Measurements from ENCODE around the gene TBC1D21.

DNA sequence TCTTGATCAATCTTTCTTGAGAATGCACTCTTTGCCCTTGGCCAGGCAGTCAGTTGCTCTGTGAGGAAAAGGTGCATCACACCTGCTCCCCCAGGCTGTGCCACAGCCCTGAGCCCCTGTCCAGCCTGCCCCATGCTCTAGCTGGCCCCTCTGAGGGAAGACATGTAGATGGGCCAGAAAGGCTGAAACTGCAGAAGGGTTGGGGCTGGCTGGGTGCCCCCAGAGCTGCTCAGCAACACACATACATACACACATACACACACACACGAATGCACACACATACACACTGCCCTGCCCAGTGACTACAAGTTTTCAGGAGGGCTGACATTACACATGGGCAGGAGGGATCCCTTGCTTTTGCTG lies 16.4 kb downstream of the TBC1D21 start:
- no peak for TF ChIP-seq NFYA (IDR thresholded peaks at IDR 0.05; ENCODE audit: borderline replicate concordance, low read depth, low read length)
- no peak for TF ChIP-seq SMARCA5 (IDR thresholded peaks at IDR 0.05)
- TF ChIP-seq, protein P1, sequence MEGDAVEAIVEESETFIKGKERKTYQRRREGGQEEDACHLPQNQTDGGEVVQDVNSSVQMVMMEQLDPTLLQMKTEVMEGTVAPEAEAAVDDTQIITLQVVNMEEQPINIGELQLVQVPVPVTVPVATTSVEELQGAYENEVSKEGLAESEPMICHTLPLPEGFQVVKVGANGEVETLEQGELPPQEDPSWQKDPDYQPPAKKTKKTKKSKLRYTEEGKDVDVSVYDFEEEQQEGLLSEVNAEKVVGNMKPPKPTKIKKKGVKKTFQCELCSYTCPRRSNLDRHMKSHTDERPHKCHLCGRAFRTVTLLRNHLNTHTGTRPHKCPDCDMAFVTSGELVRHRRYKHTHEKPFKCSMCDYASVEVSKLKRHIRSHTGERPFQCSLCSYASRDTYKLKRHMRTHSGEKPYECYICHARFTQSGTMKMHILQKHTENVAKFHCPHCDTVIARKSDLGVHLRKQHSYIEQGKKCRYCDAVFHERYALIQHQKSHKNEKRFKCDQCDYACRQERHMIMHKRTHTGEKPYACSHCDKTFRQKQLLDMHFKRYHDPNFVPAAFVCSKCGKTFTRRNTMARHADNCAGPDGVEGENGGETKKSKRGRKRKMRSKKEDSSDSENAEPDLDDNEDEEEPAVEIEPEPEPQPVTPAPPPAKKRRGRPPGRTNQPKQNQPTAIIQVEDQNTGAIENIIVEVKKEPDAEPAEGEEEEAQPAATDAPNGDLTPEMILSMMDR (IDR thresholded peaks at IDR 0.05 in 2 of 3, conservative IDR thresholded peaks at IDR 0.05 in 1 of 3; ENCODE audit: control insufficient read depth in 2 of 3, extremely low read depth in 1 of 3, insufficient read depth in 1 of 3, low read depth in 3 of 3, low read length in 3 of 3): no peak
- TF ChIP-seq SUZ12 (IDR thresholded peaks at IDR 0.05; ENCODE audit: unreplicated experiment): no peak
- TF ChIP-seq, protein P2, sequence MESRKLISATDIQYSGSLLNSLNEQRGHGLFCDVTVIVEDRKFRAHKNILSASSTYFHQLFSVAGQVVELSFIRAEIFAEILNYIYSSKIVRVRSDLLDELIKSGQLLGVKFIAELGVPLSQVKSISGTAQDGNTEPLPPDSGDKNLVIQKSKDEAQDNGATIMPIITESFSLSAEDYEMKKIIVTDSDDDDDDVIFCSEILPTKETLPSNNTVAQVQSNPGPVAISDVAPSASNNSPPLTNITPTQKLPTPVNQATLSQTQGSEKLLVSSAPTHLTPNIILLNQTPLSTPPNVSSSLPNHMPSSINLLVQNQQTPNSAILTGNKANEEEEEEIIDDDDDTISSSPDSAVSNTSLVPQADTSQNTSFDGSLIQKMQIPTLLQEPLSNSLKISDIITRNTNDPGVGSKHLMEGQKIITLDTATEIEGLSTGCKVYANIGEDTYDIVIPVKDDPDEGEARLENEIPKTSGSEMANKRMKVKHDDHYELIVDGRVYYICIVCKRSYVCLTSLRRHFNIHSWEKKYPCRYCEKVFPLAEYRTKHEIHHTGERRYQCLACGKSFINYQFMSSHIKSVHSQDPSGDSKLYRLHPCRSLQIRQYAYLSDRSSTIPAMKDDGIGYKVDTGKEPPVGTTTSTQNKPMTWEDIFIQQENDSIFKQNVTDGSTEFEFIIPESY (IDR thresholded peaks at IDR 0.05): no peak
- TF ChIP-seq POLR2A (IDR thresholded peaks at IDR 0.05; ENCODE audit: low read depth, low read length): no peak
